HG03469 (cell line): ENCODE results near the gene ABCC4.

Source experiments
- ATAC-seq: cut with Tn5 transposase; IDR thresholded peaks from one replicate; pipeline ENCODE4 v1.9.1; 2021; ENCODE audit warnings: mild to moderate bottlenecking, moderate library complexity, moderate number of reproducible peaks; ENCODE audit not compliant: unreplicated experiment

ABCC4 gene

GRCh38 chr13:95261956-95262355, 39.3 kb downstream of the ABCC4 start:
- ATAC-seq: no peak

GRCh38 chr13:95260031-95260525, 41.2 kb downstream of the ABCC4 start:
- peak; percentile 45 for ATAC-seq

- ATAC-seq: no peak
Measured at GRCh38 chr13:95258619-95259194, 42.5 kb downstream of the ABCC4 start.

- no peak for ATAC-seq
Measured at GRCh38 chr13:95258098-95258497, 43.2 kb downstream of the ABCC4 start.

GRCh38 chr13:95256091-95256490, 45.2 kb downstream of the ABCC4 start:
- no peak for ATAC-seq

- no peak for ATAC-seq
Measured at GRCh38 chr13:95255072-95255732, 46.0 kb downstream of the ABCC4 start.

- ATAC-seq: no peak
Measured at GRCh38 chr13:95254339-95254738, 46.9 kb downstream of the ABCC4 start.

- no peak for ATAC-seq
Measured at GRCh38 chr13:95253033-95253432, 48.2 kb downstream of the ABCC4 start.

GRCh38 chr13:95251641-95252040, 49.6 kb downstream of the ABCC4 start:
- ATAC-seq: peak; percentile 34

- ATAC-seq: no peak
Measured at GRCh38 chr13:95250961-95251360, 50.3 kb downstream of the ABCC4 start.

- no peak for ATAC-seq
Measured at GRCh38 chr13:95248953-95249352, 52.3 kb downstream of the ABCC4 start.

- ATAC-seq: no peak
Measured at GRCh38 chr13:95247852-95248251, 53.4 kb downstream of the ABCC4 start.

- no peak for ATAC-seq
Measured at GRCh38 chr13:95247171-95247570, 54.1 kb downstream of the ABCC4 start.

- ATAC-seq: no peak
Measured at GRCh38 chr13:95246292-95247082, 54.8 kb downstream of the ABCC4 start.

- no peak for ATAC-seq
Measured at GRCh38 chr13:95245071-95245470, 56.2 kb downstream of the ABCC4 start.

- ATAC-seq: no peak
Measured at GRCh38 chr13:95243207-95243606, 58.0 kb downstream of the ABCC4 start.

GRCh38 chr13:95241321-95241720, 59.9 kb downstream of the ABCC4 start:
- no peak for ATAC-seq

GRCh38 chr13:95239283-95239682, 62.0 kb downstream of the ABCC4 start:
- no peak for ATAC-seq

GRCh38 chr13:95237310-95237870, 63.9 kb downstream of the ABCC4 start:
- no peak for ATAC-seq

GRCh38 chr13:95236774-95237173, 64.5 kb downstream of the ABCC4 start:
- no peak for ATAC-seq

GRCh38 chr13:95235974-95236373, 65.3 kb downstream of the ABCC4 start:
- ATAC-seq: no peak
